Right renal pelvis (tissue), 4 donors: ENCODE measurements around the gene EDDM3A. TPM values are rescaled to one million over a fixed set of nuclear protein-coding genes. Genes with fewer than 3 reads are reported as not detected.
"Not testable (repeated sequence)": the region's sequence is repeated elsewhere in the genome, so short reads cannot be mapped to it uniquely, and the experiment has no call there.

Experiments used
- DNase-seq, 4 donors: peaks; one replicate each; pipeline ENCODE4 v3.0.0-alpha.2; 2013; ENCODE audit warnings: low read depth in 4 of 4, low spot score in 3 of 4, missing footprints in 1 of 4
- polyA plus RNA-seq, 4 donors: library from polyadenylated mRNA; unstranded; fragments of 120-200 nt; gene quantifications; one replicate each; pipeline ENCODE4 v1.2.1, GENCODE V29; 2013; ENCODE audit not compliant: insufficient read length in 4 of 4

EDDM3A gene
- polyA plus RNA-seq, 4 donors: 0.14 to 0.29 (median 0.22) TPM; not detected in 1

GRCh38 chr14:20732979-20733635 is 12.6 kb upstream of the EDDM3A start:
- no peak for DNase-seq

- DNase-seq: no peak
Observed at GRCh38 chr14:20733684-20734429, 11.8 kb upstream of the EDDM3A start.

GRCh38 chr14:20734430-20734806 is 11.3 kb upstream of the EDDM3A start:
- no peak for DNase-seq

- not testable (repeated sequence) for DNase-seq
Observed at GRCh38 chr14:20738292-20738691, 7.4 kb upstream of the EDDM3A start.

GRCh38 chr14:20742132-20742531 is 3.6 kb upstream of the EDDM3A start:
- DNase-seq: no peak

GRCh38 chr14:20743556-20743955 is 2.1 kb upstream of the EDDM3A start:
- no peak for DNase-seq

GRCh38 chr14:20746566-20746965 is 879 bp downstream of the EDDM3A start:
- DNase-seq: no peak

GRCh38 chr14:20748439-20748838 is 2.8 kb downstream of the EDDM3A start:
- DNase-seq: no peak

GRCh38 chr14:20750194-20750593 is 4.5 kb downstream of the EDDM3A start:
- DNase-seq: no peak

- no peak for DNase-seq
Observed at GRCh38 chr14:20751963-20752562, 6.4 kb downstream of the EDDM3A start.

GRCh38 chr14:20754308-20754707 is 8.6 kb downstream of the EDDM3A start:
- no peak for DNase-seq

GRCh38 chr14:20755037-20755436 is 9.3 kb downstream of the EDDM3A start:
- DNase-seq: no peak

- no peak for DNase-seq
Observed at GRCh38 chr14:20757965-20758364, 12.3 kb downstream of the EDDM3A start.

GRCh38 chr14:20759465-20759864 is 13.8 kb downstream of the EDDM3A start:
- DNase-seq: not testable (repeated sequence)

- no peak for DNase-seq
Observed at GRCh38 chr14:20760950-20761349, 15.3 kb downstream of the EDDM3A start.

GRCh38 chr14:20768593-20768892 is 22.9 kb downstream of the EDDM3A start:
- DNase-seq: no peak

- DNase-seq: no peak
Observed at GRCh38 chr14:20769421-20769820, 23.7 kb downstream of the EDDM3A start.

- DNase-seq: no peak
Observed at GRCh38 chr14:20772650-20773049, 27.0 kb downstream of the EDDM3A start.

GRCh38 chr14:20774258-20774824 is 28.7 kb downstream of the EDDM3A start:
- no peak for DNase-seq

GRCh38 chr14:20775043-20775442 is 29.4 kb downstream of the EDDM3A start:
- no peak for DNase-seq

- no peak for DNase-seq
Observed at GRCh38 chr14:20775901-20776300, 30.2 kb downstream of the EDDM3A start.

- DNase-seq: no peak
Observed at GRCh38 chr14:20781803-20782202, 36.1 kb downstream of the EDDM3A start.
